Neural crest cell (in vitro differentiated cells): Measurements from ENCODE around the gene CCDC183. TPM values are rescaled to one million over a fixed set of nuclear protein-coding genes. Genes with fewer than 3 reads are reported as not detected.
A peak's percentile ranks its signal among the peaks of the same experiment; 100 is the strongest.
"Not testable (repeated sequence)": the region's sequence is repeated elsewhere in the genome, so short reads cannot be mapped to it uniquely, and the experiment has no call there.

Experiments
- DNase-seq: peaks from one replicate; pipeline ENCODE4 v3.0.0; 2021; ENCODE audit warnings: low read depth, mixed read lengths, low spot score
- H3K27ac Mint-ChIP-seq: one replicate; pipeline ENCODE4 v1.8.0; 2021; ENCODE audit warnings: mild to moderate bottlenecking, mixed read lengths; ENCODE audit not compliant: unreplicated experiment
- H3K27me3 Mint-ChIP-seq: 2 replicates; pipeline ENCODE4 v1.8.0; 2021; ENCODE audit warnings: low read depth, mild to moderate bottlenecking, mixed read lengths
- H3K36me3 Mint-ChIP-seq: 2 replicates; pipeline ENCODE4 v1.8.0; 2021; ENCODE audit warnings: low read depth, mild to moderate bottlenecking, mixed read lengths
- H3K4me1 Mint-ChIP-seq: 2 replicates; pipeline ENCODE4 v1.8.0; 2021; ENCODE audit warnings: mixed read lengths
- H3K4me3 Mint-ChIP-seq: one replicate; pipeline ENCODE4 v1.8.0; 2021; ENCODE audit warnings: mild to moderate bottlenecking, mixed read lengths
- H3K9me3 Mint-ChIP-seq: 2 replicates; pipeline ENCODE4 v1.8.0; 2021; ENCODE audit warnings: mixed read lengths
- total RNA-seq: library from RNA; stranded (reverse); gene quantifications from 2 replicates; pipeline ENCODE4 v1.2.1, GENCODE V29; 2021
- TF ChIP-seq, protein P1 (sequence below): fragments of 200-600 bp; sonication (generic); conservative IDR thresholded peaks from 2 replicates; pipeline ENCODE4 v1.5.0; 2021; ENCODE audit warnings: antibody characterized with exemption, mild to moderate bottlenecking

CCDC183 gene
- total RNA-seq, 1 donor from 2014 or later: 1.4 TPM

GRCh38 chr9:136759001-136759400 is 37.1 kb upstream of the CCDC183 start:
- Mint-ChIP-seq H3K36me3 (no peaks in the 10 kb centered on the region), H3K4me1 (peaks cover 5% of the 10 kb centered on the region), H3K27ac (no peak overlapping the region), H3K4me3 (no peak overlapping the region), H3K27me3 (no peaks in the 10 kb centered on the region), H3K9me3 (no peaks in the 10 kb centered on the region)
- TF ChIP-seq, protein P1, sequence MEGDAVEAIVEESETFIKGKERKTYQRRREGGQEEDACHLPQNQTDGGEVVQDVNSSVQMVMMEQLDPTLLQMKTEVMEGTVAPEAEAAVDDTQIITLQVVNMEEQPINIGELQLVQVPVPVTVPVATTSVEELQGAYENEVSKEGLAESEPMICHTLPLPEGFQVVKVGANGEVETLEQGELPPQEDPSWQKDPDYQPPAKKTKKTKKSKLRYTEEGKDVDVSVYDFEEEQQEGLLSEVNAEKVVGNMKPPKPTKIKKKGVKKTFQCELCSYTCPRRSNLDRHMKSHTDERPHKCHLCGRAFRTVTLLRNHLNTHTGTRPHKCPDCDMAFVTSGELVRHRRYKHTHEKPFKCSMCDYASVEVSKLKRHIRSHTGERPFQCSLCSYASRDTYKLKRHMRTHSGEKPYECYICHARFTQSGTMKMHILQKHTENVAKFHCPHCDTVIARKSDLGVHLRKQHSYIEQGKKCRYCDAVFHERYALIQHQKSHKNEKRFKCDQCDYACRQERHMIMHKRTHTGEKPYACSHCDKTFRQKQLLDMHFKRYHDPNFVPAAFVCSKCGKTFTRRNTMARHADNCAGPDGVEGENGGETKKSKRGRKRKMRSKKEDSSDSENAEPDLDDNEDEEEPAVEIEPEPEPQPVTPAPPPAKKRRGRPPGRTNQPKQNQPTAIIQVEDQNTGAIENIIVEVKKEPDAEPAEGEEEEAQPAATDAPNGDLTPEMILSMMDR: no peak
- no peak for DNase-seq

DNA sequence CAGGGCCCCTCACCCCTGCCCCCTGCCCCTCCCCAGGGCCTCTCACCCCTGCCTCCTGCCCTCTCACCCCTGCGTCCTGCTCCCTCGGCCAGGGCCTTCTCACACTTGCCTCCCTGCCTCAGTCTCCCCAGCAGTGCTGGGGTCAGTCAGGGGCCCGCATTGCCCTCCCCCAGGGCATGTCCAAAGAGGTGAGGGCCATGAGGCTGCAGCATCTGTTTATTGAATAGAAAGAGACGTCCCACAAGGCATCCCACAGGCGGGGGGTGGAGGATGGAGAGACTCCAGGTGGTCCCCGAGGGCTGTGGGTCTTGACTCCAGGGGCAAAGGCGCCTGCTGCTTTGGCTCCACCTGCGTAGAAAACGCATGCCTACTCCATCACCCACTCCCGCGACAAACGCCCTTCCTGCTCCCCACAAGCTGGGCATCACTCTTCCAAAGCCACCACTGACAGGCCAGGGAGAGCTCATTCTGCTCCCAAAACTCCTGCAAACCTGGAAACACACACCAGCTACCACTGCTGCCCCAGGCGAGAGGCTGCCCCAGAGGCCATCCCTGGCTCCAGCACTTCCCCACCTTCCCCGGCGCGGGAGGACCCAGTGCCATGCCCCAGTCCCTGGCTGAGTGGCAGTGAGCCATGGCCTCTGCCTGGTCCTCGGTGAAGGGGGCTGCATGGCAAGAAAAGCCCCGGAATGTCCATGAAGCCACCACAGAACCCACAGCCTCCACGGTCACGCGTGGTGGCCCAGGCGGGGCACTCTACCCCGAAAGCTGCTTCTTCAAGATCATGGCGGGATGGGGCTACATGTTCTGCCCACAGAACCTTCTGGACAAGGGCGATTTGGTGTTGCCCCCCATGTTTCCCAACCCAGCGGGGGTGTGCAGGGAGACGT is 36.5 kb upstream of the CCDC183 start:
- Mint-ChIP-seq H3K9me3 (no peaks in the 10 kb centered on the region), H3K4me1 (peaks cover 5% of the 10 kb centered on the region), H3K4me3 (no peak overlapping the region), H3K36me3 (no peaks in the 10 kb centered on the region), H3K27me3 (no peaks in the 10 kb centered on the region), H3K27ac (no peak overlapping the region)
- DNase-seq: no peak
- TF ChIP-seq, protein P1: no peak

GRCh38 chr9:136760424-136760823 is 35.7 kb upstream of the CCDC183 start:
- no peak overlapping the region for H3K4me3 Mint-ChIP-seq
- H3K27me3 Mint-ChIP-seq: no peaks in the 10 kb centered on the region
- no peak for DNase-seq
- H3K27ac Mint-ChIP-seq: no peak overlapping the region
- TF ChIP-seq, protein P1: no peak
- H3K4me1 Mint-ChIP-seq: peaks cover 5% of the 10 kb centered on the region
- H3K9me3 Mint-ChIP-seq: no peaks in the 10 kb centered on the region
- no peaks in the 10 kb centered on the region for H3K36me3 Mint-ChIP-seq

GRCh38 chr9:136760834-136761544 is 35.1 kb upstream of the CCDC183 start:
- not testable (repeated sequence) for H3K27ac Mint-ChIP-seq
- TF ChIP-seq, protein P1: peak; percentile 65

GRCh38 chr9:136761545-136761981 is 34.6 kb upstream of the CCDC183 start:
- H3K27ac Mint-ChIP-seq: no peak overlapping the region
- H3K4me1 Mint-ChIP-seq: peaks cover 5% of the 10 kb centered on the region
- H3K9me3 Mint-ChIP-seq: no peaks in the 10 kb centered on the region
- no peaks in the 10 kb centered on the region for H3K36me3 Mint-ChIP-seq
- no peak overlapping the region for H3K4me3 Mint-ChIP-seq
- H3K27me3 Mint-ChIP-seq: peaks cover 3% of the 10 kb centered on the region
- TF ChIP-seq, protein P1: no peak
- no peak for DNase-seq

More at GRCh38 chr9:136760834-136761544, 35.1 kb upstream of the CCDC183 start:
- peak; percentile 70 for DNase-seq
- not testable (repeated sequence) for H3K27me3 Mint-ChIP-seq, H3K4me3 Mint-ChIP-seq, H3K9me3 Mint-ChIP-seq, H3K4me1 Mint-ChIP-seq, H3K36me3 Mint-ChIP-seq
